ENCODE measurements around the gene PELI3.

- TF ChIP-seq YY1 (IDR thresholded peaks at IDR 0.05; ENCODE audit: low read depth, low read length) (no peak), FOXK2 (IDR thresholded peaks at IDR 0.05) (no peak), EZH2 (IDR thresholded peaks at IDR 0.05; ENCODE audit: borderline replicate concordance, control insufficient read depth, low read depth, low read length) (no peak), CTCF (IDR thresholded peaks at IDR 0.05 in 2 of 3, conservative IDR thresholded peaks at IDR 0.05 in 1 of 3; ENCODE audit: control insufficient read depth in 2 of 3, extremely low read depth in 1 of 3, insufficient read depth in 1 of 3, low read depth in 3 of 3, low read length in 3 of 3) (no peak), RAD21 (IDR thresholded peaks at IDR 0.05; ENCODE audit: insufficient read depth, low read depth, low read length) (no peak), FOXM1 (IDR thresholded peaks at IDR 0.05; ENCODE audit: low read depth, low read length) (no peak), POLR2A (IDR thresholded peaks at IDR 0.05; ENCODE audit: low read depth, low read length) (no peak)
These were observed 44.3 kb downstream of the PELI3 start for GRCh38 chr11:66510990-66511339.

Measured in GM12878 (cell line).